ENCODE results near the gene ZIC5.

The ZIC5 gene

GRCh38 chr13:99930925-99931324, 40.6 kb downstream of the ZIC5 start:
- no peak for DNase-seq (ENCODE audit: low spot score)

- DNase-seq (ENCODE audit: low spot score), result no peak
Observed at GRCh38 chr13:99929866-99930265, 41.7 kb downstream of the ZIC5 start.

- no peak for DNase-seq (ENCODE audit: low spot score)
Observed at GRCh38 chr13:99926014-99926731, 45.4 kb downstream of the ZIC5 start.

GRCh38 chr13:99923877-99924582, 47.5 kb downstream of the ZIC5 start:
- no peak for DNase-seq (ENCODE audit: low spot score)

- DNase-seq (ENCODE audit: low spot score), result no peak
Observed at GRCh38 chr13:99922631-99923404, 48.7 kb downstream of the ZIC5 start.

GRCh38 chr13:99919132-99919531, 52.4 kb downstream of the ZIC5 start:
- DNase-seq (ENCODE audit: low spot score), result no peak

- peak; percentile 59 for DNase-seq (ENCODE audit: low spot score)
Observed at GRCh38 chr13:99916366-99917103, 55.0 kb downstream of the ZIC5 start.

- DNase-seq (ENCODE audit: low spot score), result no peak
Observed at GRCh38 chr13:99913167-99913566, 58.4 kb downstream of the ZIC5 start.

Measured in CD4-positive, alpha-beta T cell treated with Interleukin-2 at 100 ng/mL for 4 hours (primary cell).